Measurements from ENCODE around the gene TLE1. TPM values are rescaled to one million over a fixed set of nuclear protein-coding genes. Genes with fewer than 3 reads are reported as not detected.

TLE1 gene
- total and polyA plus RNA-seq, 2 donors (not counting 1 experiment from before 2014, with no cell fraction given) = 33.5 to 80.3 TPM

DNA sequence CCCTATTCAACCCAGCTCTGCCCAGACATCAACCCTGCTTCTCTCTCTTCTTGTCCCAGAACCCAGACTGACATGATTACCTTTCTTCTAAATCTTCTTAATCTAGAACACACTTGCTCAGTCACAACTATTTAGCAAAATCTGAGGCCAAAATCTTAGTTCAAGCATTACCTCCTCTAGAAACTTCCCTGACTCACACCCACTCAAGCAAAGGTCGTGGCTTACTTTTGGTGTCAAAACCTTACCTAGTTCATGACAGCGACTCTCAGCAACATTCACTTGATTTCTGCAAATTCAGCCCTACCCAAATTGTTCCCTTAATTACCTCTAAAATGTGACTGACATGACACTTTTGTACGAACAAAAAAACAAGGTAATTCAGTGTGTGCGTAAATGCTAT, 130.2 kb downstream of the TLE1 start:
- WGBS (ENCODE audit: insufficient coverage) = 87% methylated on average over 2 of the region's 4 CpGs
- TF ChIP-seq EZH2 (IDR thresholded peaks at IDR 0.05; ENCODE audit: borderline replicate concordance, insufficient read depth, low read depth, low read length, poor library complexity, severe bottlenecking) = no peak
- no peak for TF ChIP-seq CTCF (IDR thresholded peaks at IDR 0.05)
- Histone ChIP-seq H3K4me3 (ENCODE audit: control extremely low read depth in 1 of 5, extremely low read depth in 1 of 5, insufficient read depth in 1 of 5, low read depth in 2 of 5, low read length in 4 of 5) (no peak overlapping the region), H3K27ac (ENCODE audit: low read length in 2 of 2) (no peak overlapping the region), H3K9me3 (ENCODE audit: control extremely low read depth in 1 of 3, control insufficient read depth in 2 of 3, insufficient read depth in 1 of 3, low read length in 2 of 3) (no peaks in the 10 kb centered on the region), H2AFZ (ENCODE audit: insufficient read depth, low read depth, low read length, poor library complexity, severe bottlenecking) (no peak overlapping the region), H4K20me1 (ENCODE audit: control insufficient read depth, insufficient read depth, low read length, poor library complexity, severe bottlenecking) (no peaks in the 10 kb centered on the region), H3K27me3 (replicated peaks in 1 of 4; ENCODE audit: control extremely low read depth in 1 of 4, control insufficient read depth in 3 of 4, insufficient read depth in 4 of 4, low read length in 3 of 4) (no peaks in the 10 kb centered on the region), H3K4me2 (replicated peaks; ENCODE audit: low read depth, low read length, poor library complexity, severe bottlenecking) (no peak overlapping the region), H3K4me1 (ENCODE audit: control insufficient read depth in 2 of 2, insufficient read depth in 2 of 2, low read length in 2 of 2) (peaks cover 3 to 5% of the 10 kb centered on the region in 2 donors), H3K79me2 (ENCODE audit: control insufficient read depth, insufficient read depth, low read length) (no peaks in the 10 kb centered on the region), H3K9ac (ENCODE audit: low read length) (no peak overlapping the region), H3K36me3 (replicated peaks in 1 of 2; ENCODE audit: control extremely low read depth in 1 of 2, control insufficient read depth in 1 of 2, extremely low read depth in 1 of 2, insufficient read depth in 2 of 2, low read length in 1 of 2) (no peaks in the 10 kb centered on the region)
- Mint-ChIP-seq H3K9me3 (ENCODE audit: insufficient read depth) (no peaks in the 10 kb centered on the region), H3K4me1 (peaks cover 12% of the 10 kb centered on the region), H3K4me3 (no peak overlapping the region), H3K27ac (no peak overlapping the region), H3K27me3 (no peaks in the 10 kb centered on the region)
- ChIA-PET CTCF (no interaction called here), POLR2A (no interaction called here)
- ATAC-seq (ENCODE audit: low read depth) (no peak), DNase-seq (no peak)
- intact Hi-C loops (cut with micrococcal nuclease) = no loop called here

DNA sequence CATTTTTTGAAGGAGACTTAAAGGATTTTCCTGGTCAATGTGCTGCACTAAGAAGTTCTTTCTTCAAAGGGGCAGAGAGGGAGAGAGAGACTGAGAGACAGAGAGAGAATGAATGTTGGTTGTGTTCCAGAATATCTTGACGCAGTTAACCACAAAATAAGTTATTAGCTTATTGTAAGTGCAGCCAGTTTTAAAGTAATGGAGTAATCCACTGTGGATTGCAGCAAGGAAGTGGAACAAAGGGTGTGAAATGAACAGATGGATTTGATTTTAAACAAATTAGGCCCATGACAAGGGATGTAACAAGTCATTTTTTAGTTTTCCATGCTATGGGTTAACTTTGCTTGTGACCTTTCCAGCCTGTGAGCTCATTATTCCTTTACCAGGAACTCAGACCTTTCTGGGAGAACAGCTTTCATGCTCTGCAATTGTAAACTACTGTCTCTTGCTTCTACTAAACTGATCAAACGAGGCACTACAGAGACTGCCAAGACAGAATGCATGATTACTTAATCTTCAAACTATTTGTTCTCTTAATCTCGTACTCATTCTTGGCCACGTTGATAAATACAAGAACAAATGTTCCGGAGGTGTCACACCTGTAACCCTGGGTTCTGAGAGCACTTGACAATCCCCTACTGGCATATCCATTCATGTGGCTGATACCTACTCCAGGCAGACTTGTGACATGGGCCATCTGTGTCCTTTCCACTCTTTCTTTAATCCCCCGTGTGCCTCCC, 131.1 kb downstream of the TLE1 start:
- 82% methylated on average over 5 of the region's 6 CpGs for WGBS (ENCODE audit: insufficient coverage)
- Histone ChIP-seq H3K9me3 (ENCODE audit: control extremely low read depth in 1 of 3, control insufficient read depth in 2 of 3, insufficient read depth in 1 of 3, low read length in 2 of 3) (no peaks in the 10 kb centered on the region), H4K20me1 (ENCODE audit: control insufficient read depth, insufficient read depth, low read length, poor library complexity, severe bottlenecking) (no peaks in the 10 kb centered on the region), H3K4me2 (replicated peaks; ENCODE audit: low read depth, low read length, poor library complexity, severe bottlenecking) (no peak overlapping the region), H3K27ac (ENCODE audit: low read length in 2 of 2) (no peak overlapping the region), H3K9ac (ENCODE audit: low read length) (no peak overlapping the region), H2AFZ (ENCODE audit: insufficient read depth, low read depth, low read length, poor library complexity, severe bottlenecking) (no peak overlapping the region), H3K79me2 (ENCODE audit: control insufficient read depth, insufficient read depth, low read length) (no peaks in the 10 kb centered on the region), H3K36me3 (replicated peaks in 1 of 2; ENCODE audit: control extremely low read depth in 1 of 2, control insufficient read depth in 1 of 2, extremely low read depth in 1 of 2, insufficient read depth in 2 of 2, low read length in 1 of 2) (no peaks in the 10 kb centered on the region), H3K4me1 (ENCODE audit: control insufficient read depth in 2 of 2, insufficient read depth in 2 of 2, low read length in 2 of 2) (peaks cover 3 to 5% of the 10 kb centered on the region in 2 donors), H3K4me3 (ENCODE audit: control extremely low read depth in 1 of 5, extremely low read depth in 1 of 5, insufficient read depth in 1 of 5, low read depth in 2 of 5, low read length in 4 of 5) (no peak overlapping the region), H3K27me3 (replicated peaks in 1 of 4; ENCODE audit: control extremely low read depth in 1 of 4, control insufficient read depth in 3 of 4, insufficient read depth in 4 of 4, low read length in 3 of 4) (no peaks in the 10 kb centered on the region)
- Mint-ChIP-seq H3K27ac (no peak overlapping the region), H3K4me1 (peaks cover 12% of the 10 kb centered on the region), H3K9me3 (ENCODE audit: insufficient read depth) (no peaks in the 10 kb centered on the region), H3K27me3 (no peaks in the 10 kb centered on the region), H3K4me3 (no peak overlapping the region)
- DNase-seq (no peak), ATAC-seq (ENCODE audit: low read depth) (no peak)
- intact Hi-C loops (cut with micrococcal nuclease) = no loop called here
- ChIA-PET POLR2A (no interaction called here), CTCF (no interaction called here)
- TF ChIP-seq EZH2 (IDR thresholded peaks at IDR 0.05; ENCODE audit: borderline replicate concordance, insufficient read depth, low read depth, low read length, poor library complexity, severe bottlenecking) (no peak), CTCF (IDR thresholded peaks at IDR 0.05) (no peak)
